Body of pancreas (tissue), 4 donors: Measurements from ENCODE around the gene USP54.

ENCODE experiments used
- CTCF ChIP-seq, 7 experiments: fragments of 450-650 bp in 4 of 7; fragments of 200-600 bp in 3 of 7; sonication (generic) in 3 of 7; IDR thresholded peaks; one replicate each; pipeline ENCODE4 v1.5.1; 2016 to 2019; ENCODE audit warnings: antibody characterized with exemption in 7 of 7
- POLR2A ChIP-seq, 3 donors: fragments of 450-650 bp; IDR thresholded peaks; one replicate each; pipeline ENCODE4 v1.6.1; 2016; ENCODE audit warnings: antibody characterized with exemption in 3 of 3, mild to moderate bottlenecking in 2 of 3

GRCh38 chr10:73497623-73498022 is 93.5 kb downstream of the USP54 start:
- TF ChIP-seq POLR2A (IDR thresholded peaks at IDR 0.05) (no peak), CTCF (IDR thresholded peaks at IDR 0.05) (no peak)
